B cell (primary cell): ENCODE data around the gene S1PR2. TPM values are rescaled to one million over a fixed set of nuclear protein-coding genes. Genes with fewer than 3 reads are reported as not detected.

Experiments used
- ATAC-seq: fragments of 200-7000 bp; cut with Tn5 transposase; one replicate; pipeline ENCODE4 v1.10.0; 2021; ENCODE audit warnings: low read depth, mild to moderate bottlenecking, moderate number of reproducible peaks, moderate library complexity
- CTCF ChIA-PET: fragments of 350-600 bp; sonication (Branson Sonifier 250); formaldehyde crosslinking; loops from one replicate; lab custom pipeline; 2021; ENCODE audit warnings: antibody characterized with exemption, inconsistent platforms; lab: Charles Lee
- POLR2A ChIA-PET: fragments of 350-600 bp; sonication (Branson Sonifier 250); formaldehyde crosslinking; loops from one replicate; lab custom pipeline; 2021; ENCODE audit warnings: antibody characterized with exemption; lab: Charles Lee
- DNase-seq: peaks from one replicate; pipeline ENCODE4 v3.0.0; 2013
- H2AFZ ChIP-seq: 2 replicates; pipeline ENCODE4 v1.6.1; 2012; ENCODE audit warnings: mild to moderate bottlenecking, low read depth, low read length; ENCODE audit not compliant: insufficient read depth, poor library complexity, severe bottlenecking
- H3K27ac ChIP-seq, 2 donors: 1 replicate in 1 of 2; 2 replicates in 1 of 2; pipeline ENCODE4 v1.5.1; 2012 to 2013; ENCODE audit warnings: low read length in 2 of 2, mild to moderate bottlenecking in 2 of 2, moderate library complexity in 1 of 2
- H3K27me3 ChIP-seq, 4 experiments: fragments of 200-600 bp in 1 of 4; sonication (generic) in 1 of 4; replicated peaks in 1 of 4; 1 replicate in 2 of 4; 2 replicates in 2 of 4; pipeline versions ENCODE4 v1.6.1 to v1.7.0; 2013 to 2016; ENCODE audit warnings: low read length in 3 of 4, mild to moderate bottlenecking in 2 of 4, mixed read lengths in 1 of 4, moderate library complexity in 1 of 4; ENCODE audit not compliant: insufficient read depth in 4 of 4, control insufficient read depth in 3 of 4; ENCODE audit errors: control extremely low read depth in 1 of 4
- H3K36me3 ChIP-seq, 2 experiments: replicated peaks in 1 of 2; 1 replicate in 1 of 2; 2 replicates in 1 of 2; pipeline versions ENCODE4 v1.6.1 to v1.7.1; 2013; ENCODE audit warnings: low read length in 1 of 2; ENCODE audit not compliant: insufficient read depth in 2 of 2, control insufficient read depth in 1 of 2; ENCODE audit errors: control extremely low read depth in 1 of 2, extremely low read depth in 1 of 2
- H3K4me1 ChIP-seq, 2 donors: fragments of 200-600 bp in 1 of 2; sonication (generic) in 1 of 2; 1 replicate in 1 of 2; 2 replicates in 1 of 2; pipeline versions ENCODE4 v1.5.1 to v1.6.1; 2013 to 2017; ENCODE audit warnings: low read length in 2 of 2; ENCODE audit not compliant: control insufficient read depth in 2 of 2, insufficient read depth in 2 of 2
- H3K4me2 ChIP-seq: replicated peaks from 2 replicates; pipeline ENCODE3; 2012; ENCODE audit warnings: mild to moderate bottlenecking, low read depth, low read length; ENCODE audit not compliant: poor library complexity, severe bottlenecking
- H3K4me3 ChIP-seq, 5 experiments: fragments of 200-600 bp in 1 of 5; sonication (generic) in 1 of 5; 1 replicate in 3 of 5; 2 replicates in 2 of 5; pipeline versions ENCODE4 v1.5.1 to v1.7.0; 2011 to 2016; ENCODE audit warnings: low read length in 4 of 5, mild to moderate bottlenecking in 4 of 5, low read depth in 2 of 5, control low read depth in 1 of 5, moderate library complexity in 1 of 5; ENCODE audit not compliant: insufficient read depth in 1 of 5; ENCODE audit errors: control extremely low read depth in 1 of 5, extremely low read depth in 1 of 5
- H3K79me2 ChIP-seq: fragments of 200-600 bp; sonication (generic); one replicate; pipeline ENCODE4 v1.6.0; 2016; ENCODE audit warnings: low read length; ENCODE audit not compliant: control insufficient read depth, insufficient read depth
- H3K9ac ChIP-seq: fragments of 200-600 bp; sonication (generic); 2 replicates; pipeline ENCODE4 v1.6.1; 2017; ENCODE audit warnings: mild to moderate bottlenecking, low read length, moderate library complexity
- H3K9me3 ChIP-seq, 3 donors: one replicate each; pipeline versions ENCODE4 v1.6.1 to v1.7.1; 2013; ENCODE audit warnings: low read length in 2 of 3; ENCODE audit not compliant: control insufficient read depth in 2 of 3, insufficient read depth in 1 of 3; ENCODE audit errors: control extremely low read depth in 1 of 3
- H4K20me1 ChIP-seq: 2 replicates; pipeline ENCODE4 v1.6.0; 2012; ENCODE audit warnings: mild to moderate bottlenecking, low read length; ENCODE audit not compliant: insufficient read depth, control insufficient read depth, poor library complexity, severe bottlenecking
- H3K27ac Mint-ChIP-seq: one replicate; pipeline ENCODE4 v1.8.0; 2021; ENCODE audit warnings: mixed read lengths
- H3K27me3 Mint-ChIP-seq: one replicate; pipeline ENCODE4 v1.8.0; 2021; ENCODE audit warnings: mixed read lengths
- H3K4me1 Mint-ChIP-seq: one replicate; pipeline ENCODE4 v1.8.0; 2021; ENCODE audit warnings: mixed read lengths
- H3K4me3 Mint-ChIP-seq: one replicate; pipeline ENCODE4 v1.8.0; 2021; ENCODE audit warnings: mixed read lengths
- H3K9me3 Mint-ChIP-seq: one replicate; pipeline ENCODE4 v1.8.0; 2022; ENCODE audit warnings: mixed read lengths; ENCODE audit not compliant: insufficient read depth
- CTCF ChIP-seq: fragments of 200-600 bp; IDR thresholded peaks from one replicate; pipeline ENCODE4 v1.8.0; 2022; ENCODE audit warnings: antibody characterized with exemption, mild to moderate bottlenecking
- EZH2 ChIP-seq: IDR thresholded peaks from 2 replicates; pipeline ENCODE4 v1.6.1; 2012; ENCODE audit warnings: borderline replicate concordance, low read depth, mild to moderate bottlenecking, moderate library complexity, low read length; ENCODE audit not compliant: insufficient read depth, poor library complexity, severe bottlenecking
- WGBS: methylation state at CpG from one replicate; pipeline ENCODE4 v1.1.5; 2013; ENCODE audit warnings: missing lambda C conversion rate; ENCODE audit not compliant: insufficient coverage; 5-methylcytosine and 5-hydroxymethylcytosine counted together
- intact Hi-C: fragments of 100-400 bp; cut with micrococcal nuclease; formaldehyde crosslinking; loops from one replicate; pipeline ENCODE4 v1.10.0; 2022
- polyA plus RNA-seq: library from polyadenylated mRNA; depleted of rRNA; stranded (reverse); fragments of >200 nt; gene quantifications from 2 replicates; pipeline ENCODE4 v1.2.3, GENCODE V29; 2012
- total RNA-seq, 2 donors: library from RNA; stranded (reverse); fragments of 120-200 nt in 1 of 2; gene quantifications; 1 replicate in 1 of 2; 2 replicates in 1 of 2; pipeline versions ENCODE4 v1.2.3 to v1.2.4, GENCODE V29; 2013 to 2022

The S1PR2 gene
- total and polyA plus RNA-seq, 2 donors (not counting 1 experiment from before 2014, with no cell fraction given) = 1.8 to 4.4 TPM

- Histone ChIP-seq H3K79me2 (no peaks in the 10 kb centered on the region), H3K4me1 (peaks cover 3 to 18% of the 10 kb centered on the region in 2 donors), H2AFZ (no peak overlapping the region), H3K4me2 (no peak overlapping the region), H3K27ac (no peak overlapping the region), H3K9me3 (no peaks in the 10 kb centered on the region), H3K9ac (no peak overlapping the region), H4K20me1 (no peaks in the 10 kb centered on the region), H3K36me3 (no peaks in the 10 kb centered on the region), H3K27me3 (no peaks in the 10 kb centered on the region), H3K4me3 (no peak overlapping the region)
- Mint-ChIP-seq H3K27ac (no peak overlapping the region), H3K9me3 (no peaks in the 10 kb centered on the region), H3K27me3 (no peaks in the 10 kb centered on the region), H3K4me1 (peaks cover 20% of the 10 kb centered on the region), H3K4me3 (no peak overlapping the region)
- ChIA-PET CTCF (interaction anchor here (0.7 to 9.0 kb wide), 2 partner anchors 8 to 16 kb away, joined by 3 to 236 read pairs; partner anchors contain the start of gene S1PR2), POLR2A (interaction anchor here (0.5 kb wide), 1 partner anchor 10 kb away, joined by 4 read pairs; no protein-coding TSS in a partner anchor)
- ATAC-seq = no peak
- WGBS = 87% methylated on average over 4 of the region's 6 CpGs
- intact Hi-C loops = no loop called here
- TF ChIP-seq CTCF = no peak
- TF ChIP-seq EZH2 = no peak
- DNase-seq = no peak
Observed at GRCh38 chr19:10246511-10246910, 15.4 kb upstream of the S1PR2 start.

GRCh38 chr19:10245189-10245939 is 14.2 kb upstream of the S1PR2 start:
- H3K9me3 Mint-ChIP-seq = no peaks in the 10 kb centered on the region
- Histone ChIP-seq H3K36me3 (no peaks in the 10 kb centered on the region), H3K27me3 (no peaks in the 10 kb centered on the region), H2AFZ (no peak overlapping the region), H3K4me3 (no peak overlapping the region), H3K9ac (no peak overlapping the region), H3K4me2 (no peak overlapping the region), H3K9me3 (no peaks in the 10 kb centered on the region), H4K20me1 (no peaks in the 10 kb centered on the region), H3K4me1 (peaks cover 3 to 13% of the 10 kb centered on the region in 2 donors), H3K79me2 (no peaks in the 10 kb centered on the region), H3K27ac (no peak overlapping the region)
- no peak for TF ChIP-seq EZH2
- TF ChIP-seq CTCF = no peak
- no peaks in the 10 kb centered on the region for H3K27me3 Mint-ChIP-seq
- peaks cover 20% of the 10 kb centered on the region for H3K4me1 Mint-ChIP-seq
- H3K4me3 Mint-ChIP-seq = no peak overlapping the region
- ChIA-PET POLR2A (interaction anchor here (1.2 to 1.8 kb wide), 2 partner anchors 10 to 14 kb away, joined by 4 to 13 read pairs; no protein-coding TSS in a partner anchor), CTCF (interaction anchor here (0.9 to 9.0 kb wide), 4 partner anchors 15 to 147 kb away, joined by 3 to 236 read pairs (median 3); partner anchors contain the start of gene S1PR2)
- ATAC-seq (peak; percentile 68), DNase-seq (no peak)
- intact Hi-C loops = no loop called here
- H3K27ac Mint-ChIP-seq = peak overlapping the region; percentile 84
- 79% methylated on average over 5 of the region's 9 CpGs for WGBS
